Liver (tissue), 3 donors: ENCODE data around the gene CDK5RAP3.

Experiments
- EGR1 ChIP-seq, 2 donors: IDR thresholded peaks; 2 replicates each; pipeline ENCODE4 v1.6.1; 2016 to 2018; ENCODE audit warnings: antibody characterized with exemption in 2 of 2, low read depth in 2 of 2
- HNF4A ChIP-seq, 2 donors: conservative IDR thresholded peaks; 2 replicates each; pipeline ENCODE4 v1.6.1; 2016; ENCODE audit warnings: antibody characterized with exemption in 2 of 2, mild to moderate bottlenecking in 2 of 2
- MAX ChIP-seq: IDR thresholded peaks from 2 replicates; pipeline ENCODE4 v1.6.1; 2016; ENCODE audit warnings: antibody characterized with exemption
- REST ChIP-seq: IDR thresholded peaks from 2 replicates; pipeline ENCODE4 v1.6.1; 2016; ENCODE audit warnings: antibody characterized with exemption, mild to moderate bottlenecking
- SP1 ChIP-seq: IDR thresholded peaks from 2 replicates; pipeline ENCODE4 v1.6.1; 2018; ENCODE audit warnings: antibody characterized with exemption, mild to moderate bottlenecking
- TF ChIP-seq, protein P1 (sequence below): fragments of 150-350 bp; IDR thresholded peaks from 2 replicates; pipeline ENCODE4 v1.5.1; 2017; ENCODE audit warnings: improper control_type of control experiment, low read depth, low read length; ENCODE audit not compliant: missing input control
- donor health status: healthy.
- donor health status: healthy.

DNA sequence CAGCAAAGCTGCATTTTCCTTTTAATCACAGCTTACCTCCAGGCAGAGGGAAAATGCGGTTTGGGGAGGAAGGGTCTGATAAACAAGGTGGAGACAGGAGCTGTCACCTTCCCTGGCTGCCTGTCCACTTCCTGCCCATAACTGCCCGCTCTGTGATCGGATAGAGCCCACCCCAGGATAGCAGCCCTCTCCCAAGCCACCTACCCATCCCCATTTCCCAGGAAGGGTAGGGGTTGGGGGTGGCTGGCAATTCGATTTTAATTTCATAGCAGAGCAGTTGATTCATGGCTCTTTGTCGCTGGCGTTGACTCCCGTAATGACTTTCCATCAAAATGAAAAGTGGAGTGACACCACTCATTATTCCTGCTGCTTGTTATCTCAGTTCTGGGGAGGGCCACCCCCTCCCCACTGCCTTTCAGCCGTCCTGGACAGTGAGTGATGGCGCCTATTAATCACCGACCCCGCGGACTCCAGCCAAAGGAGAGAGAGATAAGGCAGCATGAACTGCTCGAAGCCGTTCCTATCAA lies 11.2 kb downstream of the CDK5RAP3 start:
- TF ChIP-seq, protein P1, sequence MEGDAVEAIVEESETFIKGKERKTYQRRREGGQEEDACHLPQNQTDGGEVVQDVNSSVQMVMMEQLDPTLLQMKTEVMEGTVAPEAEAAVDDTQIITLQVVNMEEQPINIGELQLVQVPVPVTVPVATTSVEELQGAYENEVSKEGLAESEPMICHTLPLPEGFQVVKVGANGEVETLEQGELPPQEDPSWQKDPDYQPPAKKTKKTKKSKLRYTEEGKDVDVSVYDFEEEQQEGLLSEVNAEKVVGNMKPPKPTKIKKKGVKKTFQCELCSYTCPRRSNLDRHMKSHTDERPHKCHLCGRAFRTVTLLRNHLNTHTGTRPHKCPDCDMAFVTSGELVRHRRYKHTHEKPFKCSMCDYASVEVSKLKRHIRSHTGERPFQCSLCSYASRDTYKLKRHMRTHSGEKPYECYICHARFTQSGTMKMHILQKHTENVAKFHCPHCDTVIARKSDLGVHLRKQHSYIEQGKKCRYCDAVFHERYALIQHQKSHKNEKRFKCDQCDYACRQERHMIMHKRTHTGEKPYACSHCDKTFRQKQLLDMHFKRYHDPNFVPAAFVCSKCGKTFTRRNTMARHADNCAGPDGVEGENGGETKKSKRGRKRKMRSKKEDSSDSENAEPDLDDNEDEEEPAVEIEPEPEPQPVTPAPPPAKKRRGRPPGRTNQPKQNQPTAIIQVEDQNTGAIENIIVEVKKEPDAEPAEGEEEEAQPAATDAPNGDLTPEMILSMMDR: no peak
- TF ChIP-seq REST (no peak), SP1 (no peak), HNF4A (conservative IDR thresholded peaks at IDR 0.05) (no peak), MAX (no peak), EGR1 (IDR thresholded peaks at IDR 0.05; ENCODE audit: low read depth in 2 of 2) (no peak)
